Measurements from ENCODE around the gene MCRIP2. TPM values are rescaled to one million over a fixed set of nuclear protein-coding genes. Genes with fewer than 3 reads are reported as not detected.

The MCRIP2 gene
- total RNA-seq, 4 donors from 2014 or later = 2.6 to 62.0 (median 17.0) TPM

DNA sequence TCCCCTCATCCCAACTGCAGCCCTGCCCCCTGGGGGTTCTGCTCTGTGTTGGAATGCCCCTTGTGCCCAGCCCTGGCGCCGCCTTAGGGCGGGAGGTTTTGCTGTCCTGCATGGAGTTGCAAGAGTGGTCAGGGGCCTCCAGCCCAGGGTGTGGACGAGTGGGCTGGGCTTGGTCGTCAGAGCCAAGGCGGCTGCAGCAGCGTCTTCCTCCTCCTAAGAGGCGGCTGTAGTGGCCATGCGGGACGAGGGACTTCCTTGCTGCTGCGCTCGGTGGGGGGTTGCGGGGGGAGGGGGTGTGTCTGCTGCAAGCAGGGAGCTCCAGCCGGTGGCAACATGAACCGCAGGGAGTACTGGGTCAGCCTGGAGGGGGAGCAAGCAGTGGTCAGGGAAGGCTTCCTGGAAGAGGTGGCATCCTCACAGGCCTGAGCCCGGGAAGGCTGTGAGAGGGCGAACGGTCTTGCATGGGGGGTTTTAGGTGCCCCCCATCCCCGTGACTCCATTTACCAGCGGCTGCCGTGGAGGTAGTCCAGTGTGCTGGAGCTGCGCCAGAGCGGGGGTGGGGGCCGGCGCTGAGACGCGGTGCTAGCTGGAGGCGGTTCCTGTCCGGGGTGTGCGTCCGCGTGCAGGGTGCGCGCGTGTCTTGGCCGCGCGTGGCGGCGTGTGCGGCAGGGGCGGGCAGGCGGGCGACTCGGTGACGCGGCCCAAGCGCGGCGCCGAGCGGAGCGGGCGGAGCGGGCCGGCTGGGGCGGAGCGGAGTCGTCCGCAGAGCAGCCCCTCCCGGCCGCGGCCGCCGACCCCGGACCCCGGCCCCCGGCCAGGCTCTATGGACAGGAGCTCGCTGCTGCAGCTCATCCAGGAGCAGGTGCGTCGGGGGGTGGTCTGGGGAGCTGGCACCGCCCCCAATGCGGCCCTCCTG lies 33.6 kb downstream of the MCRIP2 start, which contains the start of gene RHBDL1:
RHBDL1 (plus strand) TSS at position 704 of the 916 bp plus-strand sequence; CDS start at position 824, 120 bp downstream.
- peaks cover 0 to 11% of the 10 kb centered on the region in 2 donors for H3K4me1 ChIP-seq
- H3K9me3 ChIP-seq = no peaks in the 10 kb centered on the region
- no peak within 1 kb of the TSS for H3K27ac ChIP-seq
- H3K36me3 ChIP-seq = no peaks in the 10 kb centered on the region
- H3K4me3 ChIP-seq = no peak within 1 kb of the TSS
- intact Hi-C loops (cut with DNase I; ENCODE audit: low total_unique reads) = no loop called here
- no peaks in the 10 kb centered on the region for H3K27me3 ChIP-seq
- no peak for TF ChIP-seq POLR2A (IDR thresholded peaks at IDR 0.05)
- TF ChIP-seq, protein P1, sequence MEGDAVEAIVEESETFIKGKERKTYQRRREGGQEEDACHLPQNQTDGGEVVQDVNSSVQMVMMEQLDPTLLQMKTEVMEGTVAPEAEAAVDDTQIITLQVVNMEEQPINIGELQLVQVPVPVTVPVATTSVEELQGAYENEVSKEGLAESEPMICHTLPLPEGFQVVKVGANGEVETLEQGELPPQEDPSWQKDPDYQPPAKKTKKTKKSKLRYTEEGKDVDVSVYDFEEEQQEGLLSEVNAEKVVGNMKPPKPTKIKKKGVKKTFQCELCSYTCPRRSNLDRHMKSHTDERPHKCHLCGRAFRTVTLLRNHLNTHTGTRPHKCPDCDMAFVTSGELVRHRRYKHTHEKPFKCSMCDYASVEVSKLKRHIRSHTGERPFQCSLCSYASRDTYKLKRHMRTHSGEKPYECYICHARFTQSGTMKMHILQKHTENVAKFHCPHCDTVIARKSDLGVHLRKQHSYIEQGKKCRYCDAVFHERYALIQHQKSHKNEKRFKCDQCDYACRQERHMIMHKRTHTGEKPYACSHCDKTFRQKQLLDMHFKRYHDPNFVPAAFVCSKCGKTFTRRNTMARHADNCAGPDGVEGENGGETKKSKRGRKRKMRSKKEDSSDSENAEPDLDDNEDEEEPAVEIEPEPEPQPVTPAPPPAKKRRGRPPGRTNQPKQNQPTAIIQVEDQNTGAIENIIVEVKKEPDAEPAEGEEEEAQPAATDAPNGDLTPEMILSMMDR (IDR thresholded peaks at IDR 0.05) = no peak
- no peak for DNase-seq

DNA sequence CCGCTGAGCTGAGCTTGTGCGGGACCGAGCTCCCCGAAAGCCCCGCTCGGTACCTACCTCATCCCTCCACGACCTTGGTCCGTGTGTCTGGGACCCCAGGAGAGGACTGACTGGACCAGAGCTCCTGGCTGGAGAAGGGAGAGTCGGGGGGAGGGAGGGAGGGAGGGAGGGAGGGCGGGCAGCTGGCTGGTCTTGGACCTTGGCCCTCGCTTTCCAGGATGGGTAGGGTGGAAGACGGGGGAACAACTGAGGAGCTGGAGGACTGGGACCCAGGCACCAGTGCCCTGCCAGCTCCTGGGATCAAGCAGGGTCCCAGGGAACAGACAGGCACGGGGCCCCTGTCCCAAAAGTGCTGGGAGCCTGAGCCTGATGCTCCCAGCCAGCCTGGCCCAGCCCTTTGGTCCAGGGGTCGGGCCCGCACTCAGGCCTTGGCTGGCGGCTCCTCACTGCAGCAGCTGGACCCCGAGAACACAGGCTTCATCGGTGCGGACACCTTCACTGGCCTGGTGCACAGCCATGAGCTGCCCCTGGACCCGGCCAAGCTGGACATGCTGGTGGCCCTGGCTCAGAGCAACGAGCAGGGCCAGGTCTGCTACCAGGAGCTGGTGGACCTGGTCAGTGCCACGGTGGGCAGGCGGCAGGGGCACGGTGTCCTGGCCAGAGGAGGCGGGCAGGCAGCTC lies 34.4 kb downstream of the MCRIP2 start:
- intact Hi-C loops (cut with DNase I; ENCODE audit: low total_unique reads) = no loop called here
- no peak overlapping the region for H3K27ac ChIP-seq
- H3K4me3 ChIP-seq = no peak overlapping the region
- no peaks in the 10 kb centered on the region for H3K9me3 ChIP-seq
- TF ChIP-seq, protein P1 (IDR thresholded peaks at IDR 0.05) = no peak
- no peaks in the 10 kb centered on the region for H3K27me3 ChIP-seq
- peaks cover 0 to 14% of the 10 kb centered on the region in 2 donors for H3K4me1 ChIP-seq
- DNase-seq = no peak
- no peaks in the 10 kb centered on the region for H3K36me3 ChIP-seq

- Histone ChIP-seq H3K4me3 (no peak overlapping the region), H3K4me1 (peaks cover 0 to 19% of the 10 kb centered on the region in 2 donors), H3K27ac (no peak overlapping the region), H3K36me3 (no peaks in the 10 kb centered on the region), H3K9me3 (no peaks in the 10 kb centered on the region), H3K27me3 (no peaks in the 10 kb centered on the region)
- no peak for TF ChIP-seq POLR2A (IDR thresholded peaks at IDR 0.05)
- TF ChIP-seq, protein P1 (IDR thresholded peaks at IDR 0.05) = no peak
- intact Hi-C loops (cut with DNase I; ENCODE audit: low total_unique reads) = no loop called here
- DNase-seq = no peak
Measured at GRCh38 chr16:676565-676902, 34.9 kb downstream of the MCRIP2 start.

DNA sequence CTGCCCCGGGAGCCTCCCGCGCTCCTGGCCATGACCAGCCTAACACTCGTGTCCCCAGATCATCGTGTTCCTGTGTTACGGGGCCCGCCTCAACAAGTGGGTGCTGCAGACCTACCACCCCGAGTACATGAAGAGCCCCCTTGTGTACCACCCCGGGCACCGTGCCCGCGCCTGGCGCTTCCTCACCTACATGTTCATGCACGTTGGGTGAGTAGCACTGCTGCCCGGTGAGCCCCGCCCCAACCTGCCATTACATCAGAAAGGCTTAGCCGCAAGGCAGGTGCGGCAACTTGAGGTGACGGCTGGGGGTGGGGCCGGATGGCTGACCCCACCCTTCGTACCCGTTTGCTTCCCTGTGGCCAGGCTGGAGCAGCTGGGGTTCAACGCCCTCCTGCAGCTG lies 35.3 kb downstream of the MCRIP2 start:
- TF ChIP-seq POLR2A (IDR thresholded peaks at IDR 0.05) = no peak
- Histone ChIP-seq H3K4me3 (no peak overlapping the region), H3K9me3 (no peaks in the 10 kb centered on the region), H3K27me3 (no peaks in the 10 kb centered on the region), H3K27ac (no peak overlapping the region), H3K4me1 (peaks cover 0 to 22% of the 10 kb centered on the region in 2 donors), H3K36me3 (no peaks in the 10 kb centered on the region)
- no peak for DNase-seq
- intact Hi-C loops (cut with DNase I; ENCODE audit: low total_unique reads) = no loop called here

DNA sequence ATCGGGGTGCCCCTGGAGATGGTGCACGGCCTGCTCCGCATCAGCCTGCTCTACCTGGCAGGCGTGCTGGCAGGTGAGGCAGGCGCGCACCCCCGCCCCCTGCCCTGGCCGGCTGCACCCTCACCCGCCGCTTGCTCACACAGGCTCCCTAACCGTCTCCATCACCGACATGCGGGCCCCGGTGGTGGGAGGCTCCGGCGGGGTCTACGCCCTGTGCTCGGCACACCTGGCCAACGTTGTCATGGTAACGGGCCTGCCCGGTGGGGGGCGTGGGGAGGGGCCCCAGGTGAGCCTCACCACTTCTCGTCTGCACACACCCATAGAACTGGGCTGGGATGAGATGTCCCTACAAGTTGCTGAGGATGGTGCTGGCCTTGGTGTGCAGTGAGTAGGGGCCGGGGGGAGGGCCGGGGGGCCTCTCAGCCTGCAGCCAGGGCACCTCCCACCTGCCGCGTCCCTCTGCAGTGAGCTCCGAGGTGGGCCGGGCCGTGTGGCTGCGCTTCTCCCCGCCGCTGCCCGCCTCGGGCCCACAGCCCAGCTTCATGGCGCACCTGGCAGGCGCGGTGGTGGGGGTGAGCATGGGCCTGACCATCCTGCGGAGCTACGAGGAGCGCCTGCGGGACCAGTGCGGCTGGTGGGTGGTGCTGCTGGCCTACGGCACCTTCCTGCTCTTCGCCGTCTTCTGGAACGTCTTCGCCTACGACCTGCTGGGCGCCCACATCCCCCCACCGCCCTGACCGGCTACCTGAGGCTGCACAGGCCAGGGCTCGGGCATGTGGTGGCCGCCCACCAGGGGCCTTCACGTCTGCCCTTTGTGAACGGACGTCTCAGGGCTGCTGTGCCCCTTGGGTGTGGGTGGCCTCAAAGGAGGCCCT lies 35.9 kb downstream of the MCRIP2 start:
- Histone ChIP-seq H3K27ac (no peak overlapping the region), H3K4me3 (no peak overlapping the region), H3K27me3 (no peaks in the 10 kb centered on the region), H3K36me3 (no peaks in the 10 kb centered on the region), H3K9me3 (no peaks in the 10 kb centered on the region), H3K4me1 (peaks cover 0 to 25% of the 10 kb centered on the region in 2 donors)
- TF ChIP-seq POLR2A (IDR thresholded peaks at IDR 0.05) = no peak
- TF ChIP-seq, protein P1 (IDR thresholded peaks at IDR 0.05) = no peak
- DNase-seq = no peak
- intact Hi-C loops (cut with DNase I; ENCODE audit: low total_unique reads) = no loop called here
